Limb (tissue), 2 donors: ENCODE data around the gene SYNGR3.

Experiments used
- DNase-seq, 2 donors: peaks; one replicate each; pipeline ENCODE4 v3.0.0-alpha.2; 2016; ENCODE audit errors: extremely low spot score in 2 of 2

The SYNGR3 gene

DNA sequence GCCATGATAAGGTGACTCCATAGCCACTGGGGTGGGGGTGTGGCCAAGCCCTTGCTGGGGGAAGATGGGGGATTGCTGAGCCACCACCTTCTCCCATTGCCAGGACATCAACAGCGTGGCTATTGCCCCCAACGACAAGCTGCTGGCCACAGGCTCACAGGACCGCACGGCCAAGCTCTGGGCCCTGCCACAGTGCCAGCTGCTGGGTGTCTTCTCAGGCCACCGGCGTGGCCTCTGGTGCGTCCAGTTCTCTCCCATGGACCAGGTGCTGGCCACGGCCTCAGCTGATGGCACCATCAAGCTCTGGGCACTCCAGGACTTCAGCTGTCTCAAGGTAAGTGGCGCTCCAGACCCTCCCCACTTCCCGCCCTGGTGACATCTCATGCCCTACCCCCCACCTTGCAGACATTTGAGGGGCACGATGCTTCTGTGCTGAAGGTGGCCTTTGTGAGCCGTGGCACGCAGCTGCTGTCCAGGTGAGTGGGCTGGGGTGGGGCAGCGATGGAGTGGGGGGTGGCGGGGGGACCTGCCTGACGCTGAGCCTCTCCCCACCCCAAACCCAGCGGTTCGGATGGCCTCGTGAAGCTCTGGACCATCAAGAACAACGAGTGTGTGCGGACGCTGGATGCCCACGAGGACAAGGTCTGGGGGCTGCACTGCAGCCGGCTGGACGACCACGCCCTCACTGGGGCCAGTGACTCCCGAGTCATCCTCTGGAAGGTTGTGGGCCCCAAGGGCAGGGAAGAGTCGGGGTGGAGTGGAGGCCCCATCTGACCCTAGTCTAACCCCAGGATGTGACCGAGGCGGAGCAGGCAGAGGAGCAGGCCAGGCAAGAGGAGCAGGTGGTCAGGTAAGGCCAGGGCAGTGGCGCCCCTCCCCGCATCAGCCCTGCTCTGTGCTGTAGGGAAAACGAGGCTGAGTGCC, 12.6 kb upstream of the SYNGR3 start:
- DNase-seq = no peak

DNA sequence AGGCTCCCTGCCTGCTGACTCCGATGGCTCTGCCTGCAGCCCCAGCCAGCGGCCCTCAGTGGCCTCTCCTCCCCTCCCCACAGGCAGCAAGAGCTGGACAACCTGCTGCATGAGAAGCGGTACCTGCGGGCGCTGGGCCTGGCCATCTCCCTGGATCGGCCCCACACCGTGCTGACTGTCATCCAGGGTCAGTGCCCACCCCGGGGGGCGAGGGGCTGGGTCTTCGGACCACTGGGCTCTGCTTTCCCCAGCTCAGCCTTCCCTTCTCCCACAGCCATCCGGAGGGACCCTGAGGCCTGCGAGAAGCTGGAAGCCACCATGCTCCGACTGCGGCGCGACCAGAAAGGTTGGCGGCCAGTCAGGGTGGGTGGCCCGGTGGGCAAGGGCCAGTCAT, 11.9 kb upstream of the SYNGR3 start:
- DNase-seq = no peak

DNA sequence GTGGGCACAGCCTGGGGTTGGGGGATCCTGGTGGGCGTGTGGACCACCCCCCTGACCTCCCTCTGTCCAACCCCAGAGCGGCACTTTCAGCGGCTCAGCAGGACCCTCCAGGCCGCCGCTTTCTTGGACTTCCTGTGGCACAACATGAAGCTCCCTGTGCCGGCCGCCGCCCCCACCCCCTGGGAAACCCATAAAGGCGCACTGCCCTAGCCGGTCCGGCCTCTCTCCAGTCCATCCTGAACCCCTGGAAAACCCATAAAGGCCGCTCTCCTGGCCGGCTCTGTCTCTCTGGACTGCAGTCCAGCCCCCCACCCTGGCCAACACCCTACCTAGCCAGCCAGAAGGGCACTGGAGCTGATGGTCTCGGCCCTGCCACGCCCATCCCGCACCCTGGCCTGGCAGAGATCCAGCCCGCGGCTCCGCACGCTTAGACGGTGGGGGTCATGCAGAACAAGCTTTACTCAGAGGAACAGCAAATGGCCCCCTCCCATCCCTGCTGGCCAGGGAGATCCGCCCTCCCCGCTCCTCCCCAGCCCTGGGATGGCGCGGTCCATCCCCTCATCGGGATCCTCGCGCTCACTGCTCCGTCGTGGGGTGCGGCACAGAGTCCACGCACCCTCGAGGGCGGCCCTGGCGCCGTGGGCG, 11.2 kb upstream of the SYNGR3 start:
- DNase-seq = no peak

DNA sequence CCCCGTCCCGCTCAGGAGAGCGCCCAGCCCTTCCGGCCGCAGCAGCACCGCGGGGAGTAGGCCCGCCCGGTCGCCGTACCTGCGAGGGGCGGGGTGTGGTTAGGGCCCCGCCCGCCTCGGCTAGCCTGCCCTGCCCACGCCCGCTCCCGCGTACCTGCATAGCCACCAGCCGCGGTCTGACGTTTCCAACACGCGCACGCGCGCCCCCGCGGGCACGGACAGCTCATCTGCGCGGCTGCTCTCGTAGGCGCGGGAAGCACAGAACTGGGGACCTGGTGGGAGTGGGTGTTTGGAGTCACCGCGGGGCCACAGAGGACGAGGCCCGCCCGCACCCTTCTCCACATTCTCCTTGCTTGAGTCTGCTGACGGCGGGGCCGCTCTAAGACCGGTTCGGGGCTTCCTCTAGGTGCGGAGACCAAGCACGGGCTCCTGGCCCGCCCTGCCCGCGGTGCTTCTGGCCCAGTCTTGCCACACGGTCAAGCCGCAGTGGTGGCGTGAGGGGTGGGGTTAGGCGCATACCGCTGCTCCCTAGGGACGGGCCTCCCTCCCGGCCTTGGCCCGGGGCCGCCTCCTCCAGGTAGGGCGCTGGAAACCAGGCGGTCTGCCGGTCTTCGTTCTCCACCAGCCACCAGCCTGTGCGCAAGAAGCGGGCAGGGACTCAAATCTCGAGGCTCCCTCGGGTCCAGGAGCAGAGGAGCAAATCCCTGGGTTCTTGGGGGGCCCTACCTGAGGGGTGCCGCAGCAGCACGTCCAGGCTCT, 10.3 kb upstream of the SYNGR3 start:
- no peak for DNase-seq

DNA sequence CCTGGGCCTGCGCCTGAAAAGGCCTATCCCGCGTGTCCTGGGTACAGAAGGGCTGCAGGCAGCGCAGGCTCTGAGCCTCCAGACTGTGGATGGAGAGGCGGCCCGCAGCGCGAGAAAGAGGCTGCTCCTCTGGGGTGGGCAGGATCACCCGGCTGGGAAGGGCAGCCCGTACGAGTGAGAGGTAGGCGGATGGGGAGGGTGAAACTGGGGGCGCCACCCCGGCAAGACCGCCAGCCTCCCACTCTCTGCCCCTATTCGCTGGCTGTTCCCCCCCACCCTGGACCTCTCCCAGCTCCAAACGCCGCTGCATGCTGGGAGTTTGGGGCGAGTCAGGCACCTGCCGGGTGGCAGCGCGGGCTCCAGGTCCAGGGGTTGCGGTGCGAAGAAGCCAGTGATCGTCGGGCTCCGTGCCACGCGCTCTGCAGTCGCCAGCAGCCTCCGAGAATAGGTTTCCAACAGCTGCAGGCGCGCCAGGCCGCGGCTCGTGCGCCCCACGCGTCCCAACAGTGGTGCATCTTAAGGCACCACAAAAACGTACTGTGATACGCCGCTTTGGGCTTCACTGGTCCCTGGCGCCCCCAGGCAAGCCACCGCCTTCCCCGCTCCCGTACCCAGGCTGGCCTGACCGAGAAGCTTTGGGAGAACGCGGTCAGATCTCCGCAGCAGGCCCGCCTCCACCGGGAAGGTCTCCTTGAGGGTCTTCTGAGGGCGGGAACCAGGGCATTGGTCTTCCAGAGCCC, 9.6 kb upstream of the SYNGR3 start:
- DNase-seq = peak in 1 of 2 donors; percentile 66

DNA sequence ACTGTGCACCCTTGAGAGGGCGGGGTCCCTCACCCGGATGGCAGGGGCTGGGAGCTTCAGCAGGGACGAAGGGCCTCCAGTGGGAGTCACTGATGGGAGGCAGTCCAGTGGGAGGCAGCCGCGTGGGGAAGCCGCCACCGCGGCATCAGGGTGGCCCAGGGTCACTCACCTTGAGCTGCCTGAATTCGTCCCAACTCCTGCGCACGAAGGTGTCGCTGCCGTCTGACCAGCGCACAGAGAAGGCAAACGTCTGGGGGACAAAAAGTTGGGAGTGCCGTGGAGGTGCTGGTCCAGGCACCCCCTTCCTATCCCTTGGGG, 9.0 kb upstream of the SYNGR3 start:
- no peak for DNase-seq

DNA sequence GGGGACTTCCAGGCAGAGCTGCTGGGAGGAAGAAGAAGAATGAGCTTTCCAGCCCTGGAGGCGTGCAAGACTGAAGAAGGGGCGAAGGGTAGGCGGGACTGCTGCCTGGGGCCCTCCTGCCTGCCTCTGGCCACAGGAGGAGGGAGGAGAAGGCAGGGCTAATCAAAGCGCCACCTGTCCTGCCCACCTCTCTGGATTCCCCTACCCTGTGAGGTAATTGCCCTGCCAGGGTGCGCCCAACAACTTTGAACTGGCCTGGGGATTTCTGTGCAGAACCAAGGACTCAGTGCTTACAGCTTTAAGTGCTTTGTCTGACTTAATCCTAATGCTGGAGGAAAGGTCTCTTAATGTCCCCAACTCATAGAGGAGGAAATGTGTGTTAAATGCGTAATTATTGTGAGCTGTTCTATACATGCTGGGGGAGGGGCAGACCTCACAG, 8.4 kb upstream of the SYNGR3 start, which contains the start of gene NOXO1:
Gene NOXO1, minus strand, starts transcription at position 72 of the 439 bp plus-strand sequence. CDS start 290 bp downstream, outside the sequence.
- no peak for DNase-seq

DNA sequence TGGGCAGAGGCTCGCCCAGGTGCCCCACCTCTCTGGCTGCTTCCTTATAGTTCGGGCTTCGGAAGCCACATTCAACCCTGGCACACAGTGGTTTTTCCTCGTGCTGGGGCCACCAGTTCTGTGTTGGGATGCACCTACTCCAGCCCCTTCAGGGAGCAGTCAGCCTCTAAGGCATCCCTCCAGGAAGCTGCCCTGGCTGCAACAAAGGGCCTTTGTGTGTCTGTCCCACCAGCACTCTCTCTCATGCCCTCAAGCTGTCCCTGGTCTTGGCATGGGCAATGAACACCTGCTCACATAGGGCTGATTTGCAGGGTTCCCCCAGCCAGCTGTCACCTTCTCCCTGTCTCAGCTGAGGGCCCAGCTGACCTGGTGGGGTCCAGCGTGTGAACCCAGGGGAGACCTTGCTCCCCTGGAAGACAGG, 7.7 kb upstream of the SYNGR3 start:
- DNase-seq = no peak

DNA sequence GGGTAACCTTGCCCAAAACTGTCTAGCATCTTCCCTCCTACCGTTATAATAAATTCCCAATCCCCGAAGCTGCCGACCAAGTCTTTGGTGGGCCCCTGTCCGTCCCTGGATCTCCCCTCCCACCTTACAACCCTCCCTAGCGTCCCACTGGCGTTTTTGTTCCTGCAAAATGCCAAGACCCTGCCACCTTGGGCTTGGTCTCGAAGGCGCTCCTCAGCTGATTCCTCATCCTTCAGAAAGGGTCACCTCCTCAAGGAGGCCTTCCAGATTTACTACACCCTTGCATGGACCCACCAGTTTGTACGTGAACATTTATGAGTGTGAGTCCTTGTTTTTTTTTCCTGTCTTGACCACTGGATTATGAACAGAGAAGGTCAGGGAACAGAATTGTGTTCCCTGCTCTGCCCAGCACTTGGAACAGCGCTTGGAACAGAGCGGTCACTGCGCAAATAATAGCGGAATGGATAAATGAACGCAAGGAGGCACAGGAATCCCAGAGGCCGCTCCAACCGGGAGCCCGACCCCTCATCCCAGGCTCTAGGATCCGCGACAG, 6.7 kb upstream of the SYNGR3 start:
- DNase-seq = no peak

DNA sequence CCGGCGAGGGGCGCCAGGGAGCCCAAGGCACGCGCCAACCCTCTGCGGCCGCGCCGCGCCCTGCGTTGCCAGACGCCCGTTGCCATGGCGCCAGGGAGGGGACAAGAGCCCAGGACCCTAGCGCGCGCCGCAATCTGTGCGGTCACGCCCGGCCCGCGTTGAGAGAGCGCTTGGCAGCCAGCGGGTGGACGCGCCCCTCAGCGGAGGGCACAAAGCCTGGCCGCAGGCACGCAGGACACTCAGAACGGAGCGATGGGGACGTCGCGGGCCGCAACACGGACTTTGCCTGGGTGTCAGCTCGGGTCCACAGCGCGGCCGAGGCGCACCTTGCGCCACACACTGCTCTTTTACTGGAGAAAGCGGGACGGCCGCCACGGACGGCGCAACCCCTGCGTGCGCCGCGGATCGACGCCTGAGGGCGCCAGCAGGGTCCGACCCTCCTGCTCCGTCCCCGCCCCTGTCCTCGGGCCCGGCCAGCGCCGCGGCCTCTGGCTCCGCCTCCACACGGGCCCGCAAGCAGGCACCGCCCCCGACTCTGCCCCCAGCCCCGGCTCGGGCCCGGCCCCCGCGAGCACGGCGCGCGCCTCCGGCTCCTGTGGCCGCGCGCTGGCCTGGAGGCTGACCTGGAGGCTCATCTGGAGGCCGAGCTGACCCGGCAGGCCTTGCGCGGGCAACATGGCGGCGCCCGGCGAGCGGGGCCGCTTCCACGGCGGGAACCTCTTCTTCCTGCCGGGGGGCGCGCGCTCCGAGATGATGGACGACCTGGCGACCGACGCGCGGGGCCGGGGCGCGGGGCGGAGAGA, 6.0 kb upstream of the SYNGR3 start, which contains the start of gene GFER:
Gene GFER, plus strand, starts transcription at position 650 of the 803 bp plus-strand sequence. Its CDS starts 26 bp downstream, at position 676.
- peak; percentile 93 for DNase-seq

DNA sequence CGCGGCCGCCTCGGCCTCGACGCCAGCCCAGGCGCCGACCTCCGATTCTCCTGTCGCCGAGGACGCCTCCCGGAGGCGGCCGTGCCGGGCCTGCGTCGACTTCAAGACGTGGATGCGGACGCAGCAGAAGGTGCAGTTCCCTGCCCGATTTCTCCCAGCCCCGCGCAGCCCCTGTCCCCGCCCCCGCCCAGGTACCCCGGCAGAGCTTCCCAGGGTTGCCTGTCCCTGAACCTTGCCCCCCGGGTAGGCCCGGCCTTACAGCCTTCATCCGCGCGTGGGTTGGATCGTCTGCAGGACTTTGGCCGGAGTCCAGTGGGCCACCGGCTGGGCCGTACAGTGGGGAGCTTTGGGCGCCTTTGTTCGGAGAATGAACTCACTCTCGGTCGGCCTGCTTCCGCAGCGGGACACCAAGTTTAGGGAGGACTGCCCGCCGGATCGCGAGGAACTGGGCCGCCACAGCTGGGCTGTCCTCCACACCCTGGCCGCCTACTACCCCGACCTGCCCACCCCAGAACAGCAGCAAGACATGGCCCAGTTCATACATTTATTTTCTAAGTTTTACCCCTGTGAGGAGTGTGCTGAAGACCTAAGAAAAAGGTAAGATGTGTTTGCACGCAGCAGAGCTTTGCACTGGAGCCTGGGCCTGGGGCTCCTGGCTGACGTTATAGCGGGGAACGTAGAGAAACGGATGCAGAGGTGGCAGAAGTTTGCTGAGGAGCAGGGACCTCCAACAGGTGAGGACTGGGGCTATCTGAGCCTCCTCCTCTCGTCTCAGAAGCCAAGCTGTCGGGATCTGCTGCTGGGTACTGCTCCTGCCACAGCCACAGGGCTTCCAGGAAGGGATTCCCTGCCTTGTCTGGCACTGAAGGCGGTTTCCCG, 5.2 kb upstream of the SYNGR3 start:
- DNase-seq = no peak

DNA sequence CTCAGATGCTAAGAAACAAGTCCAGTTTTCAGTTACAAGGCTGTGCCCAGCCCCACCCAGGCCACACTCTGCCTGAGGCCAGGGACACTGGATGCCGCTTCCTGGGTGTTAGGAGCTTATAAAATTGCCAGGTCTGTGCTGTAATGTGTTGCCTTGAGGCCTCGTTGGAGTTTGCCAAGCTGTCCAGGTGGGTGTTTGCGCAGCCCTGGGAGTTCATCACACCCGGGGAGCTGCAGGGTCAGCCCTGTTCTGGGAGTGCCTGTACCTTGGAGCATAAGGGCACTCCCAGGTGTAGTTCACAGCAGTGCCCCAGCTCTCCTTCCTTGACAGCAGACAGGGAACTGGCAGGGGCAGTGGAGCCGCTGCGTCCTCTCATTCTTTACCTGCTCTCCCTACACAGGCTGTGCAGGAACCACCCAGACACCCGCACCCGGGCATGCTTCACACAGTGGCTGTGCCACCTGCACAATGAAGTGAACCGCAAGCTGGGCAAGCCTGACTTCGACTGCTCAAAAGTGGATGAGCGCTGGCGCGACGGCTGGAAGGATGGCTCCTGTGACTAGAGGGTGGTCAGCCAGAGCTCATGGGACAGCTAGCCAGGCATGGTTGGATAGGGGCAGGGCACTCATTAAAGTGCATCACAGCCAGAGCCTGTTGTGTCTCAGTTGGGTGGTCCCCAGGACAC, 4.2 kb upstream of the SYNGR3 start:
- no peak for DNase-seq

DNA sequence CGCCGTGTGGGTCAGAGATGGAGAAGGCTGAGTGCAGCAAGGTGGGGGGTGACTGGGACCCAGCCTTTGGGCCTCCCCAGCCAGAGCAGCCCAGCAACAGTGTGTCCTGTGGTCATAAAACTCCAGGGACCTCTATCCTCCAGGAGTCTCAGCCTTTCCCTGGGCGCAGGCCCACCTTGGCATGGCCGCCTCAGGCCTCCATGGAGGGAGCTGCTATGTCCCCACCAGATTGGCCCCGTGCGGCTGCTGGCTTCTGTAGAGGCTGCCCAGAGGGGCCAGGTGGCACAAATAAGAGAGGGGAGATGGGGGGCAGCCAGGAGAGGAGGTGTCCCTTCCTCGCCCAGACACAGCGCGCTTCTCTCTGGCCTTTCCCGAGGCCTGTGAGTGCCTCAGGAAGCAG, 2.6 kb upstream of the SYNGR3 start:
- no peak for DNase-seq

DNA sequence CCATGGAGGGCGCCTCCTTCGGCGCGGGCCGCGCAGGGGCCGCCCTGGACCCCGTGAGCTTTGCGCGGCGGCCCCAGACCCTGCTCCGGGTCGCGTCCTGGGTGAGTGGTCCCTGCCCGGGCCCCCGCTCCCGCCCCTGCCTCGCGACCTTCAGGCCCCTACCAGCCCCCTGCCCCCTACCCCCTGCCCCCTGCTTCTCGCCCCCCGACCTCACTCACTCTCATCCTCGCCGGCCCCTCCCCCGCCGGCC, 256 bp downstream of the SYNGR3 start:
- DNase-seq = no peak

DNA sequence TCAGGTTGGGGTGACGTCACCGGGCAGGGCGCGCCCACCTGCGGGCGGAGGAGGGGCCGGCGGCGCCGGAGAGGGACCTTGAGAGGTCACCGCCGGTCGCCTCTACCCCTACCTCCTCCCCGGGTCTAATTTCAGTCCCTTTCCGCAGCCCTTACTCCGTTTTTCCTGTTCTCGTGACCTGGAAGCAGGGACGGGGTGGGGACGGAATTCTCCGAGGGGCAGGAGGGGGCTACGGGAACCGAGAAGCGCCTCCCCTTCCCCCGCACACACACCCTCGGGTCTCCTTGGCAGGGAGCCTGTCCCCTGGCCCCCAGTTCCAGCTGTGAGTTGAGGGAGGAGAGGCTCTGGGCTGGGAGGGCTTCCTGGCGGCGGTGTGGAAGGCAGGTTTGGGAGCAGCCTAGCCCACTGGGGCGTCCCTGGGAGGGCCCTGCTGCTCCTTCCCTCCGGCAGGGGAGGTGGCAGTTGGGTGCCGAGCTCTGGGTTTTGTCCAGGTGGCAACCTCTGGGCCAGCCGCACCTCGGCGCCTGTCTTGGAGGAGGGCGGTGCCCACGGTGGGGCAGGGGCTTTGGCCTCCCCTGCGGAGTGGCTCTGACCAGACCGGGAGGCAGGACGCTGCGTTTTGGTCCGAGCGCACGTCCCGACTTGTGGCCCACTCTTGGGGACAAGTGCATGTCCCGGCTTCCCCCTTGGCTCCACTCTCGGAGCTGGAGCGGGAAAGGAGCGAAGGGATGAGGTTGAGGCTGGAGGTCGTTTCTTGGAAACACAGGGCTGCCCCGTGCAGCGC, 773 bp downstream of the SYNGR3 start:
- DNase-seq = no peak

DNA sequence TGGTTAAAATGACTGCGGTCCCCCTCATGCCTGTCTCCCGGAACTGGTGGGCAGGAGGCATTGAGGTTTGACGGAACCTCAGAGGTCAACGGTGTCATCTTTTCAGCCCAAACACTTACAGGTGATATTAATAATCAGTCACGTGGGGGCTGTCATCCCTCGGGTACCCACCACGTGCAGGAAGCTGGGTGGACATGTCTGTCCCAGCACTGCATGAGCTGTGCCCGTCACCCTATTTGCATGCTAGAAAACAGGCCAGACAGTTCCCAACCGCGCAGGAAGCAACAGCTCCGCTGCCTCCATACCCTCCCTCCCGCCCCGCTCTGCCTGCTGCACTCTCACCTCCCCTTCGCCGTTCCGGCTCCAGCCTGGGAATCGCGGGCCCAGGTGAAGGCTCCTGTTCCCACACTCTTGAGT, 1.4 kb downstream of the SYNGR3 start:
- DNase-seq = no peak

DNA sequence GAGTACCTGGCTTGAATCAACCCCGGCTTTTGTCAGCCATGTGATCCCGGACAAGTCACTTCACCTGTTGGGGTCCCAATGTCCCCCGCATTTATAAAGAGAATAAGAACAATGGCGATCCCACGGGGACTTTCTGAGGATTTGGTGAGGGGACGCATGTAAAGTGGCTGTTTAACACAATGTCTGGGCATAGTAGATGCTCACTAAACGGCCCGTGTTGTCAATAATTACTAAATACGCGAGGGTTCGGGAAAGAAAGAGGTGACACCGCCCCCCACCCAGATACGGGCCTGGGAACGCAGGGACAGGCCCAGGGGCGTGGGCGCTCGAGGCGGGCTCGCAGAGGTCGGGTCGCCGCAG, 1.8 kb downstream of the SYNGR3 start:
- DNase-seq = no peak
